Measurements from ENCODE around the gene GBP4. TPM values are rescaled to one million over a fixed set of nuclear protein-coding genes. Genes with fewer than 3 reads are reported as not detected.

The GBP4 gene
- total and polyA plus RNA-seq, 8 donors, result 1.8 to 17.1 (median 8.0) TPM

DNA sequence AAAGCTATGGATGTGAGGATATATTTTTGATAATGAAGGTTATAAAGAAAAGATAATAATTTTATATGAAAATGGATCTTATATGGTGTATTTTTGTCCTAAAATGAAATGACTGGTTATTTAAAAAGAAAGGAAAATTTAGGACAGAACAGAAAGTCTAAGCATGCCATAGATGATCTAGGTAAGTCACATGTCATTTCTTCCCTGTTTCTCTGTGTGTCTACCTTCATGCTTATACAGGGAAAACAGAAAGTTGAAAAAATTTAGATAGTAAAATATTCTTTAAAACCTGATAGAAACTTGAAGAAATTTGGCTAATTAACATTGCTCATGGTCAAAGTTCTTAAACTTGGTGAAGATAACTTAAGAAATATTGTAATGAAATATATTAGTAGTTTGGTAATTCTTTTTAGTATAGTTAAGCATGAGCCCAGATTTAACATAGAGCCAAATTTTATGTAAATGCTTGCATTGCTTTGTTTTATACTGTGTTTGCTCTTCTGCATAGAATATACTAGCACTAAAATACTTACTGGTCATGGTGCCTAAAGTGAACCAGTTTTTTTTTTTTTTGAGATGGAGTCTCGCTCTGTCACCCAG, 12.4 kb upstream of the GBP4 start:
- Histone ChIP-seq H3K27ac (no peak overlapping the region), H3K36me3 (no peaks in the 10 kb centered on the region), H3K9me3 (peaks cover 0 to 4% (median 0%) of the 10 kb centered on the region in 4 donors), H3K4me3 (no peak overlapping the region), H3K4me1 (no peaks in the 10 kb centered on the region), H3K27me3 (no peaks in the 10 kb centered on the region)
- TF ChIP-seq EP300 (IDR thresholded peaks at IDR 0.05) (no peak), POLR2A (IDR thresholded peaks at IDR 0.05) (no peak), POLR2AphosphoS5 (IDR thresholded peaks at IDR 0.05) (no peak)
- TF ChIP-seq, protein P1, sequence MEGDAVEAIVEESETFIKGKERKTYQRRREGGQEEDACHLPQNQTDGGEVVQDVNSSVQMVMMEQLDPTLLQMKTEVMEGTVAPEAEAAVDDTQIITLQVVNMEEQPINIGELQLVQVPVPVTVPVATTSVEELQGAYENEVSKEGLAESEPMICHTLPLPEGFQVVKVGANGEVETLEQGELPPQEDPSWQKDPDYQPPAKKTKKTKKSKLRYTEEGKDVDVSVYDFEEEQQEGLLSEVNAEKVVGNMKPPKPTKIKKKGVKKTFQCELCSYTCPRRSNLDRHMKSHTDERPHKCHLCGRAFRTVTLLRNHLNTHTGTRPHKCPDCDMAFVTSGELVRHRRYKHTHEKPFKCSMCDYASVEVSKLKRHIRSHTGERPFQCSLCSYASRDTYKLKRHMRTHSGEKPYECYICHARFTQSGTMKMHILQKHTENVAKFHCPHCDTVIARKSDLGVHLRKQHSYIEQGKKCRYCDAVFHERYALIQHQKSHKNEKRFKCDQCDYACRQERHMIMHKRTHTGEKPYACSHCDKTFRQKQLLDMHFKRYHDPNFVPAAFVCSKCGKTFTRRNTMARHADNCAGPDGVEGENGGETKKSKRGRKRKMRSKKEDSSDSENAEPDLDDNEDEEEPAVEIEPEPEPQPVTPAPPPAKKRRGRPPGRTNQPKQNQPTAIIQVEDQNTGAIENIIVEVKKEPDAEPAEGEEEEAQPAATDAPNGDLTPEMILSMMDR (IDR thresholded peaks at IDR 0.05), result no peak
- intact Hi-C loops (cut with DNase I; ENCODE audit: low total_unique reads), result no loop called here
- DNase-seq, result no peak
- WGBS, 5 donors, result 92 to 100% (median 95%) methylated on average over 1 of the region's 1 CpG

DNA sequence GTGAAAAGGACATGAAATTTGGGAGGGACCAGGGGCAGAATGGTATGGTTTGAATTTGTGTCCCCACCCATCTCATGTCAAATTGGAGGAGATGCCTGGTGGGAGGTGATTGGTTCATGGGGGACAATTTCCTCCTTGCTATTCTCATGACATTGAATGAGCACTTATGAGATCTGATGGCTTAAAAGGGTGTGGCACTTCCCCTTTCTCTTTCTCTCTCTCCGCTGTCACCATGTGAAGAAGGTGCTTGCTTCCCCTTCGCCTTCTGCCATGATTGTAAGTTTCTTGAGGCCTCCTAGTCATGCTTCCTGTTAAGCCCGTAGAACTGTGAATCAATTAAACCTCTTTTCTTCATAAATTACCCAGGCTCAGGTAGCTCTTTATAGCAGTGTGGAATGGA, 7.6 kb upstream of the GBP4 start:
- WGBS, 5 donors, result 82 to 97% (median 89%) methylated on average over 3 of the region's 3 CpGs
- Histone ChIP-seq H3K27me3 (no peaks in the 10 kb centered on the region), H3K9me3 (peaks cover 5 to 15% (median 13%) of the 10 kb centered on the region in 4 donors), H3K36me3 (no peaks in the 10 kb centered on the region), H3K27ac (no peak overlapping the region), H3K4me3 (no peak overlapping the region), H3K4me1 (peaks cover 0 to 22% (median 8%) of the 10 kb centered on the region in 4 donors)
- DNase-seq, result no peak
- TF ChIP-seq, protein P1 (IDR thresholded peaks at IDR 0.05), result no peak
- TF ChIP-seq POLR2AphosphoS5 (IDR thresholded peaks at IDR 0.05) (no peak), POLR2A (IDR thresholded peaks at IDR 0.05) (no peak), EP300 (IDR thresholded peaks at IDR 0.05) (no peak)
- intact Hi-C loops (cut with DNase I; ENCODE audit: low total_unique reads), result no loop called here

DNA sequence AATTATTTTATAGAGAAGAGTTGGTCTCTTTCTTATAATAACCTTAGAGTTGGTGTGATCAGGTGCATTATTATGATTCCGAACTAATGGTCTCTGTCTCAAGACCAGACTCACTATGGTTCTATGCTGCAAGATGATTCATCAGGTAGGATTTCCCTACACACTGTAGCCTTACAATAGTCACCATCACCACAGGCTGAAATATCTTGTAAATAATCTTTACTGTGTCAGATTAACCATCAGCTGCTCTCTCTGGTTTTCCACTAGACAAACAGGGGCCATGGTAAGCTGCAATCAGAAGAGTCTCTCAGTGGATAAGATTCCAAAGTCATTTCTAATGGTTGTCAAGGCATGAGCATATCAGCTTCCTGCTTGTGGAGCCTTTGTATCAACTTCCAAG, 4.4 kb upstream of the GBP4 start:
- Histone ChIP-seq H3K36me3 (no peaks in the 10 kb centered on the region), H3K27me3 (no peaks in the 10 kb centered on the region), H3K4me1 (peaks cover 0 to 52% (median 16%) of the 10 kb centered on the region in 4 donors), H3K27ac (peak overlapping the region in 1 of 5 donors; percentile 14), H3K4me3 (no peak overlapping the region), H3K9me3 (peaks cover 5 to 15% (median 13%) of the 10 kb centered on the region in 4 donors)
- WGBS, 5 donors, result 86 to 100% (median 95%) methylated on average over 1 of the region's 1 CpG
- intact Hi-C loops (cut with DNase I; ENCODE audit: low total_unique reads), result no loop called here
- no peak for DNase-seq
- TF ChIP-seq POLR2A (IDR thresholded peaks at IDR 0.05) (no peak), EP300 (IDR thresholded peaks at IDR 0.05) (no peak)
- TF ChIP-seq, protein P1 (IDR thresholded peaks at IDR 0.05), result no peak

DNA sequence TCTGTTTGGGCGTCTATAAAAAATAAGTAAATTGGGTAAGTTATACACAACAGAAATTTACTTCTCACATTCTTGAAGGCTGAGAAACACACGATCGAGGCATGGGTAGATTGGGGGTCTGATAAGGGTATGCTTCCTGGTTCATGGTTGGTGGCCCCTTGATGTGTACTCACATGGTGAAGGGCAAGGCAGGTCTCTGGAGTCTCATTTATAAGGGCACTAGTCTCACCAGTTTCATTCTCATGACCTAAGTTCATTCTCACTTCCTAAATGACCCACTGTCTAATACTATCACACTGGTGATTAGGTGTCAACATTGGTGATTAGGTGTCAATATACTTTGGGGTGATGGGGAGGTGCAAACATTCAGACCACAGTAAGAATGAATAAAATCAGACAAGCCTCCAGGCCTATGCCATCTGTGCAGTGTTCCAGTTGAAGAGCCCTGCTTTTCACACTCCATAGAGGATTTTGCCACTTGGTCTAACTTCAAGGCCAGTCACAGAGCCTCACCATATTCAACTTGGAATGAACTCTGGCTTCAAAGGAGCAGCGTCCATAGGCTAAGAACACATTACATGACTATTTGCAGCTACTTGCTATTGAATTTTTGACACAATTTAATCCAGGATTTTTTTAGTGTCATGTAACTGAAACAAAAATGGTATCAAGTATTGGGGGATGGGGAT, 2.5 kb upstream of the GBP4 start:
- peak overlapping the region in 3 of 5 donors; percentile 11 to 38 (median 24) for H3K27ac ChIP-seq
- no peak for DNase-seq
- TF ChIP-seq POLR2AphosphoS5 (IDR thresholded peaks at IDR 0.05) (no peak), POLR2A (IDR thresholded peaks at IDR 0.05) (no peak), EP300 (IDR thresholded peaks at IDR 0.05) (no peak)
- TF ChIP-seq, protein P1 (IDR thresholded peaks at IDR 0.05), result no peak
- no peak overlapping the region for H3K4me3 ChIP-seq
- WGBS, 5 donors, result 41 to 58% (median 52%) methylated on average over 4 of the region's 4 CpGs
- H3K27me3 ChIP-seq, result no peaks in the 10 kb centered on the region
- H3K4me1 ChIP-seq, result peaks cover 0 to 72% (median 20%) of the 10 kb centered on the region in 4 donors
- intact Hi-C loops (cut with DNase I; ENCODE audit: low total_unique reads), result no loop called here
- H3K36me3 ChIP-seq, result no peaks in the 10 kb centered on the region
- peaks cover 5 to 15% (median 13%) of the 10 kb centered on the region in 4 donors for H3K9me3 ChIP-seq
